MG63 (cell line): ENCODE measurements around the gene PRR7. TPM values are rescaled to one million over a fixed set of nuclear protein-coding genes. Genes with fewer than 3 reads are reported as not detected.
"Not testable (repeated sequence)": the region's sequence is repeated elsewhere in the genome, so short reads cannot be mapped to it uniquely, and the experiment has no call there.

Source experiments
- DNase-seq: peaks from one replicate; pipeline ENCODE4 v3.0.0-alpha.2; 2020
- H3K27me3 ChIP-seq: fragments of 250-450 bp; sonication (Bioruptor Pico); 2 replicates; pipeline ENCODE4 v1.5.1; 2020; ENCODE audit warnings: mild to moderate bottlenecking, moderate library complexity
- H3K36me3 ChIP-seq: fragments of 250-450 bp; sonication (Bioruptor Pico); 2 replicates; pipeline ENCODE4 v1.5.1; 2020; ENCODE audit warnings: mild to moderate bottlenecking, moderate library complexity
- H3K4me3 ChIP-seq: fragments of 250-450 bp; sonication (Bioruptor Pico); 2 replicates; pipeline ENCODE4 v1.5.1; 2020; ENCODE audit warnings: mild to moderate bottlenecking, moderate library complexity
- H3K9me3 ChIP-seq: fragments of 250-450 bp; sonication (Bioruptor Pico); 2 replicates; pipeline ENCODE4 v1.5.1; 2020; ENCODE audit warnings: mild to moderate bottlenecking, moderate library complexity
- total RNA-seq: library from RNA; depleted of rRNA; stranded (reverse); fragments of >200 nt; shearing (Covaris generic); gene quantifications from 2 replicates; pipeline ENCODE4 v1.2.3, GENCODE V29; 2014; ENCODE audit warnings: low replicate concordance

The PRR7 gene
- total RNA-seq, 1 experiment from 2014 or later = 68.2 TPM

GRCh38 chr5:177482359-177482795 is 35.8 kb downstream of the PRR7 start:
- peaks cover 78% of the 10 kb centered on the region for H3K36me3 ChIP-seq
- DNase-seq = no peak

GRCh38 chr5:177483042-177483441 is 36.4 kb downstream of the PRR7 start:
- peaks cover 83% of the 10 kb centered on the region for H3K36me3 ChIP-seq
- H3K4me3 ChIP-seq = no peak overlapping the region
- H3K9me3 ChIP-seq = no peaks in the 10 kb centered on the region
- DNase-seq = no peak
- no peaks in the 10 kb centered on the region for H3K27me3 ChIP-seq

More at GRCh38 chr5:177482359-177482795, 35.8 kb downstream of the PRR7 start:
- no peaks in the 10 kb centered on the region for H3K9me3 ChIP-seq
- H3K4me3 ChIP-seq = no peak overlapping the region
- H3K27me3 ChIP-seq = no peaks in the 10 kb centered on the region

- H3K27me3 ChIP-seq = no peaks in the 10 kb centered on the region
- no peak for DNase-seq
- peaks cover 87% of the 10 kb centered on the region for H3K36me3 ChIP-seq
- H3K4me3 ChIP-seq = no peak overlapping the region
- no peaks in the 10 kb centered on the region for H3K9me3 ChIP-seq
These were observed 37.6 kb downstream of the PRR7 start for GRCh38 chr5:177483994-177484901.

DNA sequence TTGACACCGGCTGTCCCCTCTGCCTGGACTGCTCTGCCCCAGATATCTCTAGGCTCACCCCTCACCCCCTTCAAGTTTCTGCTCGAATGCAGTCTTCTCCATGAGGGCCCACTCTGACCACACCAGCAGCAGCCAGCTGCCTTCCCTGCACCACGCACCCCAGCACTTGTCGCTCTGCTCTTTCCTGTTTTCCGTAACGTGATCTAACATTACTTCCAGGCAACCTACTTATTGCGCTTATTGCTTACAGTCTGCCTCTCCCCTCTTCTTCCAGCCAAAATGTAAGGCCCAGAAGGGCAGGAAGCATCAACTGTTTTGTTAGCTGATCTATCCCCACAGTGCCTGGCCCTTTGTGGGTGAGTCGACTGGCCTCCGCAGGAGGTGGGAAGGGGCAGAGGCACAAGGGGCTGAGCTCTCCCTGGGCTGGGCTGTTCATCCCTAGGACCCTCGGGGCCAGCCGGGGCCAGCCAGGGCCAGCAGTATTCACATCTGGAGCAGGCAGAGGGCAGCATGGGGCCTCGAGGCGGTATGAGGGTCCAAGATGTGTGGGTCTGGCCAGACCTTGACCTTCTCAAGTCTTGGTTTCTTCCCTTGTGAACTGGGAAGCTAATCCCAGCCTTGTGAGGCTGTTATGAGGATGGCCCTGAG is 38.4 kb downstream of the PRR7 start:
- Histone ChIP-seq H3K36me3 (peaks cover 87% of the 10 kb centered on the region), H3K4me3 (no peak overlapping the region), H3K27me3 (no peaks in the 10 kb centered on the region), H3K9me3 (no peaks in the 10 kb centered on the region)
- DNase-seq = no peak

- H3K36me3 ChIP-seq = peaks cover 93% of the 10 kb centered on the region
- H3K27me3 ChIP-seq, H3K4me3 ChIP-seq, DNase-seq, H3K9me3 ChIP-seq: not testable (repeated sequence)
These were observed 39.1 kb downstream of the PRR7 start for GRCh38 chr5:177485753-177486152.

- no peak for DNase-seq
- Histone ChIP-seq H3K4me3 (no peak overlapping the region), H3K27me3 (no peaks in the 10 kb centered on the region), H3K9me3 (no peaks in the 10 kb centered on the region), H3K36me3 (peaks cover 94% of the 10 kb centered on the region)
These were observed 39.6 kb downstream of the PRR7 start for GRCh38 chr5:177486256-177486655.

DNA sequence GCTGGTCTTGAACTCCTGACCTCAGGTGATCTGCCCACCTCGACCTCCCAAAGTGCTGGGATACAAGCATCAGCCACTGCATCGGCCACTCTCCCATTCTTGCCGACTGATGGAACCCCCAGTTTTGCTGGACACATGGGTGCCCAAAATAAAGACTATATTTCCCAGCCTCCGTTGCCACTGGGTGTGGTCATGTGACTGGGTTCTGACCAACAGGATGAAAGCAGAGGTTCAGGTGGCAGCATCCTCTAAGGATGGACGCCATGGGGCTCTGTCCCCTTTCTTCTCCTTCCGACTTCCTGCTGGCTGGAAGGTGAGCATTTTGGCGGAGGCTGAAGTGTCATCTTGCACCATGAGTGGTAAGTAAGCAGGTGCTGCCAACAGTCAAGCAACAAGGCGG is 40.5 kb downstream of the PRR7 start:
- no peak overlapping the region for H3K4me3 ChIP-seq
- no peak for DNase-seq
- H3K9me3 ChIP-seq = no peaks in the 10 kb centered on the region
- peaks cover 90% of the 10 kb centered on the region for H3K36me3 ChIP-seq
- no peaks in the 10 kb centered on the region for H3K27me3 ChIP-seq

DNA sequence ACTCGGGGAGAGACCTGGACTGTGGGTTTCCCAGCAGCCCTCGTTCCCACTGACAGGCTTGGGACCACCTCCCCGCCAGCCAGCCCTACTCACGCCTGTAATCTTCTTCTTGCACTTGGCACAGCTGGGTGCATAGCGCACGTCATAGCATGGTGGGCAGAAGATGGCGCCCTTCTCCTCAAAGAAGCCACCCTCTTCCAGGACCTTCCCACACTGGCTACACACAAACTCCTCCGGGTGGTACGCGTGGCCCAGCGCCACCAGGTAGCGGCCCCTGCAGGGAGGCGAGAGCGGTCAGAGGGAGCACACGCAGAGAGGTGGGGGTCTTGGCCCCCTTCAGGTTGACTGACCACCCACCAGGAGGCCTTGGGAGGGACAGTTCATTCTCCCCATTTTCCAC is 41.4 kb downstream of the PRR7 start:
- no peak overlapping the region for H3K4me3 ChIP-seq
- no peaks in the 10 kb centered on the region for H3K27me3 ChIP-seq
- no peaks in the 10 kb centered on the region for H3K9me3 ChIP-seq
- DNase-seq = no peak
- peaks cover 93% of the 10 kb centered on the region for H3K36me3 ChIP-seq

GRCh38 chr5:177489119-177489716 is 42.6 kb downstream of the PRR7 start:
- DNase-seq = no peak
- Histone ChIP-seq H3K36me3 (peaks cover 95% of the 10 kb centered on the region), H3K27me3 (no peaks in the 10 kb centered on the region), H3K4me3 (no peak overlapping the region), H3K9me3 (no peaks in the 10 kb centered on the region)

DNA sequence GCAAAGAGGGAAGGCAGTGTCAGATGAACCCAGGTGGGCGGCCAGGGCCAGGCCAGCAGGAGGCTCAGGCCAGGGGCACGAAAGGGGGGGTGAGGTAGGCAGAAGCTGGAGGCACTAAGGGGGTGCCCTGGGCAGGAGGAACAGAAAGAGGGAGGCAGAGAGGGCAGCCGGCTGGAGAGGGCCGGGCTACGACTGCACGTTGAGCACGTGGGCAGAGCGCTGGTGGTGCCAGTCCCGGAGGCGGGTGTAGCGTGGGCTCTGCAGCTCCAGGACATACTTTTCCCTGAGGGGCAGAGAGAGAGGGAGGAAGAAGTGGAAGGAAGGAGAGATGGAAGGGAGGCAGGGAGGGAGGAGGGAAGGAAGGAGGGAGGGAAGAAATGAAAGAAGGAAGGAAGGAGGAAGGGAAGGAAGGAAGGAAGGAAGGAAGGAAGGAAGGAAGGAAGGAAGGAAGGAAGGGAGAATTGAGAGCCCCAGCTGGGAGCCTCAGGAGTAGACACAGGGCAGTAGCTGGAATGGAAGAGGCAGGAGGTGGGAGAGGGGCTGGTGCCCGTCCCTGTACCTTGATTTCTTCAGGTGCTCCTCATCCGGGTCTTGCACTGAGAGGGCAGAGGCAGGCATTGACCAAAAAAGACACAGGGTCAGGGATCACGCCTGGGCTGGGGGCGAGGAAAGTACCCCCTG is 43.8 kb downstream of the PRR7 start:
- DNase-seq = no peak
- Histone ChIP-seq H3K9me3 (no peaks in the 10 kb centered on the region), H3K4me3 (no peak overlapping the region), H3K36me3 (peaks cover 95% of the 10 kb centered on the region), H3K27me3 (no peaks in the 10 kb centered on the region)

DNA sequence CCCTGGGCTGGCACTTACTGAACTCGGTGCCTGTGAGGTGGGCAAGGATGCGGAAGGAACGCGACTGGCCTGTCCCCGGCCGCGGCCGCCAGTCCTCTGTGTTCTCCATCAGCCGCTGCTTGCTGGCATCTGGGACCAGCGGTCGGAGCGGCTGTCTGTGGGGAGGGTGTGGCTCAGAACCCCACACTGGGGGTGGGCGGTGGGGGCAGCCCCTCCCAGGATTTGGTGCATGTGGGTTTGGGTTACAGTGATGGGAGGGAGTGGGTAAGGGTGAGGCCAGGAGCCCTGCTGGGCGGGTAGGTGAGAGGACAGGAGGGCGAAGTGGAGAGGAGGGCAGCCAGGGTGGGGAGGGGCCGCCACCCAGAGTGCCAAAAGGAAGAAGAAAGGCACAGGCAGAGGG is 44.4 kb downstream of the PRR7 start:
- Histone ChIP-seq H3K4me3 (no peak overlapping the region), H3K27me3 (no peaks in the 10 kb centered on the region), H3K36me3 (peaks cover 95% of the 10 kb centered on the region), H3K9me3 (no peaks in the 10 kb centered on the region)
- DNase-seq = no peak

- DNase-seq = no peak
- Histone ChIP-seq H3K27me3 (no peaks in the 10 kb centered on the region), H3K36me3 (peaks cover 95% of the 10 kb centered on the region), H3K9me3 (no peaks in the 10 kb centered on the region), H3K4me3 (no peak overlapping the region)
These were observed 44.9 kb downstream of the PRR7 start for GRCh38 chr5:177491429-177491945.

DNA sequence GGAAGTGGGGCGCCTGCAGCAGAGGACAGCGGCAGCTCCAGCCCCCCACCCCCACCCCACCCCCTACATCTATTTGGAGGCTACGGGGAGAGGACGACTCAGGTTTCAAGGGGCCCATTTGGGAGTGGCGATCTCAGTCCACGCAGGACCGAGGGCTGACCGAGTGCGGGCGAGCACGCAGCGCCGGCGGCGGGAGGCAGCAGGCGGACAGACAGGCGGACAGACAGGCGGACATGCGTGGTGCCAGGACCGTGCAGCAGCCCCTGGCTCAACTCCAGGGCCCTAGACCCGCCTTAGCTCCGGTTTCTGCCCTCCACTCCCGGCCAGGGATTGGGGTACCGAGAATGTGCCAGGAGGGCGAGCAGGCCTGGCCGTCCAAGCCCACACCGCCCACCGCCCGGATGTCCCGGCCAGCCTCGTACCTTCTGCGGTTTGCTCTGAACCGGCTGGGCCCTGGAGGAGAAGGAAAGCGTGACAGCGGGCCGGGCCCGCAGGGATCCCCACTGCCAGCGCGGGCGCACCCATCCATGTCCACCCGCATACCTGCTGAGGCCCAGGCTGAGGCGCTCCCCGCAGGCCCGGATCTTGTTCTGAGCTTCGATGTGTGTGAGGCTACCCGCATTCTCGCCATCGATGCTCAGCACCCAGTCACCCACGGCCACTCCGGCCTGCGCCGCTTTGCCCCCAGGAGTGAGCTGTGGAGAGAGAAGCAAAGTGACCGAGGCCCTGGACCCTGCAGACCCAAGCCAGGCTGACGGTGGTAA is 45.6 kb downstream of the PRR7 start:
- Histone ChIP-seq H3K4me3 (no peak overlapping the region), H3K27me3 (no peaks in the 10 kb centered on the region), H3K9me3 (no peaks in the 10 kb centered on the region), H3K36me3 (peaks cover 90% of the 10 kb centered on the region)
- no peak for DNase-seq

DNA sequence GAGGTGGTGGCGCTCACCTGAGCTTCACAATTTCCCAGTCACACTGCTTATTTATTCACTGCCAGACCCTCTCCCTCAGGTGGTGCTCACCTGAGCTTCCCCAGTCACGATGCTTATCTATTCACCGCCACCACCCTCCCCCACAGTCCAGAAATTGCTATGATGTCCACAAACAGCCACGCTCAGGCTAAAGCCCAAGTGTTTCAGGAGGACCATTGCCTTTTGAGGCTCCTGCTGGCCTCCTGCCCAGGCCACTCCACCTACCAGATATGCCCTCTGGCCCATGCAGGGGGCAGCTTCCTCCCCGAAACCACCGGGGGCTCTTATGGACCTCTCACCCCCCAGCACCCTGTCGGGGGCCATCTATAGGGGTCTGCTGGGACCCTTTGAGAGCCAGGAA is 46.2 kb downstream of the PRR7 start:
- Histone ChIP-seq H3K9me3 (no peaks in the 10 kb centered on the region), H3K4me3 (no peak overlapping the region), H3K36me3 (peaks cover 83% of the 10 kb centered on the region), H3K27me3 (no peaks in the 10 kb centered on the region)
- no peak for DNase-seq

GRCh38 chr5:177493795-177494345 is 47.3 kb downstream of the PRR7 start:
- no peak for DNase-seq
- no peaks in the 10 kb centered on the region for H3K9me3 ChIP-seq
- no peak overlapping the region for H3K4me3 ChIP-seq
- peaks cover 73% of the 10 kb centered on the region for H3K36me3 ChIP-seq
- H3K27me3 ChIP-seq = no peaks in the 10 kb centered on the region
